ENCODE results near the gene AKT1.

The AKT1 gene

GRCh38 chr14:104743461-104744380, 51.8 kb downstream of the AKT1 start:
- Histone ChIP-seq H3K79me2 (ENCODE audit: low read length) (no peaks in the 10 kb centered on the region), H3K27me3 (replicated peaks; ENCODE audit: insufficient read depth, low read length) (peaks cover 48% of the 10 kb centered on the region), H3K9ac (ENCODE audit: low read length) (no peak overlapping the region), H4K20me1 (ENCODE audit: insufficient read depth, low read length) (no peaks in the 10 kb centered on the region), H2AFZ (ENCODE audit: low read length) (no peak overlapping the region), H3K9me2 (replicated peaks; ENCODE audit: insufficient read depth, low read length) (no peaks in the 10 kb centered on the region), H3K9me3 (replicated peaks; ENCODE audit: insufficient read depth, low read length) (no peaks in the 10 kb centered on the region), H3F3A (ENCODE audit: insufficient read depth, low read length) (no peaks in the 10 kb centered on the region), H3K4me2 (ENCODE audit: low read depth, low read length) (no peak overlapping the region), H3K4me3 (ENCODE audit: low read length) (no peak overlapping the region), H3K4me1 (ENCODE audit: low read length) (no peaks in the 10 kb centered on the region), H3K27ac (ENCODE audit: low read length) (no peak overlapping the region), H3K36me3 (replicated peaks; ENCODE audit: insufficient read depth, low read length) (no peaks in the 10 kb centered on the region)
- TF ChIP-seq, protein P1, sequence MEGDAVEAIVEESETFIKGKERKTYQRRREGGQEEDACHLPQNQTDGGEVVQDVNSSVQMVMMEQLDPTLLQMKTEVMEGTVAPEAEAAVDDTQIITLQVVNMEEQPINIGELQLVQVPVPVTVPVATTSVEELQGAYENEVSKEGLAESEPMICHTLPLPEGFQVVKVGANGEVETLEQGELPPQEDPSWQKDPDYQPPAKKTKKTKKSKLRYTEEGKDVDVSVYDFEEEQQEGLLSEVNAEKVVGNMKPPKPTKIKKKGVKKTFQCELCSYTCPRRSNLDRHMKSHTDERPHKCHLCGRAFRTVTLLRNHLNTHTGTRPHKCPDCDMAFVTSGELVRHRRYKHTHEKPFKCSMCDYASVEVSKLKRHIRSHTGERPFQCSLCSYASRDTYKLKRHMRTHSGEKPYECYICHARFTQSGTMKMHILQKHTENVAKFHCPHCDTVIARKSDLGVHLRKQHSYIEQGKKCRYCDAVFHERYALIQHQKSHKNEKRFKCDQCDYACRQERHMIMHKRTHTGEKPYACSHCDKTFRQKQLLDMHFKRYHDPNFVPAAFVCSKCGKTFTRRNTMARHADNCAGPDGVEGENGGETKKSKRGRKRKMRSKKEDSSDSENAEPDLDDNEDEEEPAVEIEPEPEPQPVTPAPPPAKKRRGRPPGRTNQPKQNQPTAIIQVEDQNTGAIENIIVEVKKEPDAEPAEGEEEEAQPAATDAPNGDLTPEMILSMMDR (IDR thresholded peaks at IDR 0.05; ENCODE audit: low read length), result no peak
- no peak for TF ChIP-seq EZH2phosphoT487 (IDR thresholded peaks at IDR 0.05; ENCODE audit: low read length)
- no peak for TF ChIP-seq EZH2 (optimal IDR thresholded peaks at IDR 0.05; ENCODE audit: low read depth, low read length)
- DNase-seq, result no peak

GRCh38 chr14:104742586-104743455, 52.7 kb downstream of the AKT1 start:
- no peaks in the 10 kb centered on the region for H3K36me3 ChIP-seq (replicated peaks; ENCODE audit: insufficient read depth, low read length)
- no peak overlapping the region for H3K27ac ChIP-seq (ENCODE audit: low read length)
- no peak overlapping the region for H3K9ac ChIP-seq (ENCODE audit: low read length)
- H2AFZ ChIP-seq (ENCODE audit: low read length), result no peak overlapping the region
- H3F3A ChIP-seq (ENCODE audit: insufficient read depth, low read length), result no peaks in the 10 kb centered on the region
- TF ChIP-seq, protein P1 (IDR thresholded peaks at IDR 0.05; ENCODE audit: low read length), result no peak
- TF ChIP-seq EZH2phosphoT487 (IDR thresholded peaks at IDR 0.05; ENCODE audit: low read length), result no peak
- no peak for TF ChIP-seq EZH2 (optimal IDR thresholded peaks at IDR 0.05; ENCODE audit: low read depth, low read length)
- H4K20me1 ChIP-seq (ENCODE audit: insufficient read depth, low read length), result no peaks in the 10 kb centered on the region
- no peak overlapping the region for H3K4me3 ChIP-seq (ENCODE audit: low read length)
- H3K4me1 ChIP-seq (ENCODE audit: low read length), result no peaks in the 10 kb centered on the region
- DNase-seq, result no peak
- H3K9me3 ChIP-seq (replicated peaks; ENCODE audit: insufficient read depth, low read length), result no peaks in the 10 kb centered on the region
- H3K4me2 ChIP-seq (ENCODE audit: low read depth, low read length), result no peak overlapping the region
- peaks cover 55% of the 10 kb centered on the region for H3K27me3 ChIP-seq (replicated peaks; ENCODE audit: insufficient read depth, low read length)
- no peaks in the 10 kb centered on the region for H3K9me2 ChIP-seq (replicated peaks; ENCODE audit: insufficient read depth, low read length)
- no peaks in the 10 kb centered on the region for H3K79me2 ChIP-seq (ENCODE audit: low read length)

GRCh38 chr14:104741803-104742251, 53.7 kb downstream of the AKT1 start:
- H3K4me3 ChIP-seq (ENCODE audit: low read length), result no peak overlapping the region
- H3K27ac ChIP-seq (ENCODE audit: low read length), result no peak overlapping the region
- no peak overlapping the region for H3K9ac ChIP-seq (ENCODE audit: low read length)
- H3K36me3 ChIP-seq (replicated peaks; ENCODE audit: insufficient read depth, low read length), result no peaks in the 10 kb centered on the region
- H3F3A ChIP-seq (ENCODE audit: insufficient read depth, low read length), result no peaks in the 10 kb centered on the region
- H3K4me1 ChIP-seq (ENCODE audit: low read length), result no peaks in the 10 kb centered on the region
- H3K9me3 ChIP-seq (replicated peaks; ENCODE audit: insufficient read depth, low read length), result no peaks in the 10 kb centered on the region
- no peaks in the 10 kb centered on the region for H3K9me2 ChIP-seq (replicated peaks; ENCODE audit: insufficient read depth, low read length)
- no peak overlapping the region for H2AFZ ChIP-seq (ENCODE audit: low read length)
- no peaks in the 10 kb centered on the region for H4K20me1 ChIP-seq (ENCODE audit: insufficient read depth, low read length)
- no peak overlapping the region for H3K4me2 ChIP-seq (ENCODE audit: low read depth, low read length)
- no peaks in the 10 kb centered on the region for H3K79me2 ChIP-seq (ENCODE audit: low read length)
- TF ChIP-seq EZH2phosphoT487 (IDR thresholded peaks at IDR 0.05; ENCODE audit: low read length) (no peak), EZH2 (optimal IDR thresholded peaks at IDR 0.05; ENCODE audit: low read depth, low read length) (no peak)
- TF ChIP-seq, protein P1 (IDR thresholded peaks at IDR 0.05; ENCODE audit: low read length), result no peak
- H3K27me3 ChIP-seq (replicated peaks; ENCODE audit: insufficient read depth, low read length), result peaks cover 58% of the 10 kb centered on the region
- no peak for DNase-seq
